Gastrocnemius medialis (tissue), 4 donors: ENCODE measurements around the gene OR2G3.

ENCODE experiments used
- POLR2A ChIP-seq, 2 donors: fragments of 450-650 bp; IDR thresholded peaks; one replicate each; pipeline ENCODE4 v1.6.1; 2017; ENCODE audit warnings: antibody characterized with exemption in 2 of 2, mild to moderate bottlenecking in 2 of 2, moderate library complexity in 2 of 2
- TF ChIP-seq, protein P1 (sequence below), 5 experiments: fragments of 450-650 bp in 3 of 5; fragments of 200-600 bp in 2 of 5; sonication (generic) in 2 of 5; IDR thresholded peaks in 4 of 5; conservative IDR thresholded peaks in 1 of 5; 1 replicate in 4 of 5; 2 replicates in 1 of 5; pipeline ENCODE4 v1.5.1; 2016 to 2019; ENCODE audit warnings: antibody characterized with exemption in 5 of 5, mild to moderate bottlenecking in 3 of 5, moderate library complexity in 3 of 5

DNA sequence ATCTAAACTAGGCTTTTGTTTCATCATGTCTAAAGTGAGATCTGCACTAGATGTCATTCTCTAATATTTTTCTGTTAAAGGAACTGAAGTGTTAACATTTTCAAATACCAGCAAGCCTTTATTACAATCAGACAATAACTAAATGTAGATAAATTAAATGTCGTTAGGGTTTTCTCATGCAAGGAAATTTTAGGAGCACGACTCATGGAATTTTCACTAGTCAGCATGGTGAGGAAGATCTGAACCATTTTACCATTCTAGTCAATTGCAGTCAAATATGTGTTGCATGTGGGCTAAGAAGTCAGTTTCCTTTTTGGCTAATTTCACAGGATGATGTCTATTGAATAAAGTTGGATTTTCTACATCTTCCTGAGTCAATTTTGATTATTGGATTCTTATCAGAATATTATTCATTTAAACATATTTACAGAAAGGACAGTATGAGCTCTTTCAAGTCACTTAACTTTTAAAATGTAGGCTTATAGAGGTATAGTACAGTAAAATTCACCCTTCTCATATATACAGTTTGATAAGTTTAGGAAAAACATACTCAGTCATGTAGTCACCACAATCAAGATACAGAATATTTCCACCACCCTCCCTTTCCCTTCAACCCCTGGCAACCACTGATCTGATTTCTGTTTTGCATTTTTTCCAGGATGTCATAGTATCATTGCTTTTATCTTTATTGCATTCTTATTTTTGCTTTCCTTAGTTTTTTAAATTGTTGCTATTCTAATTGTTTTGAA is 47.3 kb upstream of the OR2G3 start:
- TF ChIP-seq, protein P1, sequence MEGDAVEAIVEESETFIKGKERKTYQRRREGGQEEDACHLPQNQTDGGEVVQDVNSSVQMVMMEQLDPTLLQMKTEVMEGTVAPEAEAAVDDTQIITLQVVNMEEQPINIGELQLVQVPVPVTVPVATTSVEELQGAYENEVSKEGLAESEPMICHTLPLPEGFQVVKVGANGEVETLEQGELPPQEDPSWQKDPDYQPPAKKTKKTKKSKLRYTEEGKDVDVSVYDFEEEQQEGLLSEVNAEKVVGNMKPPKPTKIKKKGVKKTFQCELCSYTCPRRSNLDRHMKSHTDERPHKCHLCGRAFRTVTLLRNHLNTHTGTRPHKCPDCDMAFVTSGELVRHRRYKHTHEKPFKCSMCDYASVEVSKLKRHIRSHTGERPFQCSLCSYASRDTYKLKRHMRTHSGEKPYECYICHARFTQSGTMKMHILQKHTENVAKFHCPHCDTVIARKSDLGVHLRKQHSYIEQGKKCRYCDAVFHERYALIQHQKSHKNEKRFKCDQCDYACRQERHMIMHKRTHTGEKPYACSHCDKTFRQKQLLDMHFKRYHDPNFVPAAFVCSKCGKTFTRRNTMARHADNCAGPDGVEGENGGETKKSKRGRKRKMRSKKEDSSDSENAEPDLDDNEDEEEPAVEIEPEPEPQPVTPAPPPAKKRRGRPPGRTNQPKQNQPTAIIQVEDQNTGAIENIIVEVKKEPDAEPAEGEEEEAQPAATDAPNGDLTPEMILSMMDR (IDR thresholded peaks at IDR 0.05 in 4 of 5, conservative IDR thresholded peaks at IDR 0.05 in 1 of 5), result no peak
- no peak for TF ChIP-seq POLR2A (IDR thresholded peaks at IDR 0.05)
